Neuronal stem cell (in vitro differentiated cells): ENCODE measurements around the gene ZNF433.

Experiments used
- DNase-seq: peaks from one replicate; pipeline ENCODE4 v3.0.0-alpha.2; 2013; ENCODE audit warnings: low spot score
- H2AFZ ChIP-seq: one replicate; pipeline ENCODE4 v1.6.1; 2013; ENCODE audit warnings: mild to moderate bottlenecking, low read length, inconsistent platforms
- H2AK5ac ChIP-seq: 2 replicates; pipeline ENCODE4 v1.6.1; 2013; ENCODE audit warnings: low read depth, mild to moderate bottlenecking, inconsistent platforms, low read length, moderate library complexity, mixed read lengths
- H2BK120ac ChIP-seq: 2 replicates; pipeline ENCODE4 v1.6.1; 2013; ENCODE audit warnings: low read depth, mild to moderate bottlenecking, inconsistent platforms, low read length, moderate library complexity, mixed read lengths
- H2BK12ac ChIP-seq: one replicate; pipeline ENCODE4 v1.6.1; 2013; ENCODE audit warnings: low read length, inconsistent platforms
- H2BK15ac ChIP-seq: 2 replicates; pipeline ENCODE4 v1.6.1; 2013; ENCODE audit warnings: mild to moderate bottlenecking, low read length, inconsistent platforms, mixed read lengths
- H2BK5ac ChIP-seq: one replicate; pipeline ENCODE4 v1.6.1; 2013; ENCODE audit warnings: inconsistent platforms, mild to moderate bottlenecking, low read length, moderate library complexity
- H3K14ac ChIP-seq: one replicate; pipeline ENCODE4 v1.6.1; 2013; ENCODE audit warnings: low read length, inconsistent platforms
- H3K18ac ChIP-seq: 2 replicates; pipeline ENCODE4 v1.6.1; 2013; ENCODE audit warnings: low read length, inconsistent platforms
- H3K23ac ChIP-seq: 2 replicates; pipeline ENCODE4 v1.6.1; 2013; ENCODE audit warnings: low read depth, mild to moderate bottlenecking, mixed read lengths, low read length, inconsistent platforms; ENCODE audit not compliant: poor library complexity
- H3K27ac ChIP-seq: replicated peaks from 3 replicates; pipeline ENCODE4 v1.5.1; 2013; ENCODE audit warnings: low read length, inconsistent platforms
- H3K27me3 ChIP-seq, 3 experiments: 2 replicates each; pipeline ENCODE4 v1.6.1; 2013; ENCODE audit warnings: low read length in 3 of 3, mild to moderate bottlenecking in 2 of 3, inconsistent platforms in 1 of 3, low read depth in 1 of 3, mixed read lengths in 1 of 3, moderate library complexity in 1 of 3; ENCODE audit not compliant: control insufficient read depth in 3 of 3, insufficient read depth in 3 of 3
- H3K36me3 ChIP-seq, 2 donors: replicated peaks in 1 of 2; 2 replicates each; pipeline ENCODE4 v1.6.1; 2013; ENCODE audit warnings: low read length in 2 of 2; ENCODE audit not compliant: control insufficient read depth in 2 of 2, insufficient read depth in 2 of 2
- H3K4ac ChIP-seq: 2 replicates; pipeline ENCODE4 v1.6.1; 2013; ENCODE audit warnings: inconsistent platforms, mild to moderate bottlenecking, low read length, moderate library complexity
- H3K4me1 ChIP-seq, 2 donors: 1 replicate in 1 of 2; 2 replicates in 1 of 2; pipeline ENCODE4 v1.6.1; 2013; ENCODE audit warnings: low read length in 2 of 2, low read depth in 1 of 2; ENCODE audit not compliant: control insufficient read depth in 2 of 2, insufficient read depth in 1 of 2
- H3K4me2 ChIP-seq: one replicate; pipeline ENCODE4 v1.6.1; 2013; ENCODE audit warnings: mild to moderate bottlenecking, low read length, inconsistent platforms; ENCODE audit not compliant: insufficient read depth, poor library complexity, severe bottlenecking
- H3K4me3 ChIP-seq, 2 donors: 2 replicates each; pipeline ENCODE4 v1.5.1; 2013; ENCODE audit warnings: low read length in 2 of 2, mild to moderate bottlenecking in 2 of 2, inconsistent platforms in 1 of 2, moderate library complexity in 1 of 2
- H3K79me1 ChIP-seq: one replicate; pipeline ENCODE4 v1.6.1; 2013; ENCODE audit warnings: low read depth, mild to moderate bottlenecking, inconsistent platforms, low read length, moderate library complexity
- H3K9ac ChIP-seq: one replicate; pipeline ENCODE4 v1.6.1; 2013; ENCODE audit warnings: mild to moderate bottlenecking, low read depth, low read length, inconsistent platforms; ENCODE audit not compliant: poor library complexity
- H3K9me3 ChIP-seq, 2 donors: replicated peaks in 1 of 2; 2 replicates each; pipeline versions ENCODE3 to v1.6.1; 2013; ENCODE audit warnings: low read length in 2 of 2, mild to moderate bottlenecking in 2 of 2, inconsistent platforms in 1 of 2, low read depth in 1 of 2, mixed read lengths in 1 of 2, moderate library complexity in 1 of 2; ENCODE audit not compliant: control insufficient read depth in 2 of 2, insufficient read depth in 1 of 2
- H4K8ac ChIP-seq: one replicate; pipeline ENCODE4 v1.6.1; 2013; ENCODE audit warnings: low read depth, mild to moderate bottlenecking, inconsistent platforms, low read length, moderate library complexity
- H4K91ac ChIP-seq: one replicate; pipeline ENCODE4 v1.6.1; 2013; ENCODE audit warnings: low read length, low read depth, mild to moderate bottlenecking, inconsistent platforms; ENCODE audit not compliant: poor library complexity
- WGBS, 2 donors: extraction: QIAGEN DNeasy Blood & Tissue Kit; methylation state at CpG; one replicate each; pipeline ENCODE4 v1.1.7; 2013; ENCODE audit warnings: missing lambda C conversion rate in 2 of 2, mixed read lengths in 1 of 2; ENCODE audit not compliant: insufficient read length in 2 of 2, insufficient replicate concordance in 1 of 2; ENCODE audit errors: extremely low coverage in 2 of 2; 5-methylcytosine and 5-hydroxymethylcytosine counted together

Gene ZNF433

GRCh38 chr19:12075538-12076139 is 40.2 kb upstream of the ZNF433 start:
- Histone ChIP-seq H4K91ac (no peak overlapping the region), H3K23ac (no peak overlapping the region), H3K9ac (no peak overlapping the region), H2BK120ac (no peak overlapping the region), H4K8ac (no peak overlapping the region), H2BK12ac (no peak overlapping the region), H3K4me3 (no peak overlapping the region), H2BK5ac (no peak overlapping the region), H3K79me1 (no peaks in the 10 kb centered on the region), H3K27ac (no peak overlapping the region), H3K18ac (no peak overlapping the region), H3K4me1 (no peaks in the 10 kb centered on the region), H3K9me3 (peaks cover 48 to 98% of the 10 kb centered on the region in 2 donors), H3K36me3 (peaks cover 34 to 98% of the 10 kb centered on the region in 2 donors), H3K27me3 (no peaks in the 10 kb centered on the region), H2AFZ (no peak overlapping the region), H2AK5ac (no peak overlapping the region), H3K4ac (no peak overlapping the region), H3K14ac (no peak overlapping the region), H2BK15ac (no peak overlapping the region), H3K4me2 (no peak overlapping the region)
- DNase-seq, result no peak
- WGBS, 2 donors, result no CpG with 5 or more reads among the region's 3 CpGs

GRCh38 chr19:12064590-12065538 is 29.4 kb upstream of the ZNF433 start, which contains the start of gene ZNF844:
Gene ZNF844, plus strand, starts transcription at chr19:12064731. Its CDS starts 143 bp downstream, at chr19:12064874.
- Histone ChIP-seq H3K9me3 (peaks cover 10 to 49% of the 10 kb centered on the region in 2 donors), H3K9ac (peak within 1 kb of the TSS; percentile 93), H3K36me3 (peaks cover 0 to 32% of the 10 kb centered on the region in 2 donors), H2BK120ac (no peak within 1 kb of the TSS), H2BK15ac (no peak within 1 kb of the TSS), H3K4ac (no peak within 1 kb of the TSS), H3K4me1 (peaks cover 0 to 3% of the 10 kb centered on the region in 2 donors), H4K91ac (no peak within 1 kb of the TSS), H3K27ac (peak within 1 kb of the TSS; percentile 45), H2BK5ac (no peak within 1 kb of the TSS), H3K23ac (peak within 1 kb of the TSS; percentile 89), H2AFZ (peak within 1 kb of the TSS; percentile 85), H3K4me2 (peak within 1 kb of the TSS; percentile 79), H4K8ac (peak within 1 kb of the TSS; percentile 74), H3K79me1 (no peaks in the 10 kb centered on the region), H2BK12ac (no peak within 1 kb of the TSS), H3K4me3 (peak within 1 kb of the TSS; percentile 76 to 92), H3K27me3 (no peaks in the 10 kb centered on the region), H3K14ac (peak within 1 kb of the TSS; percentile 76), H3K18ac (peak within 1 kb of the TSS; percentile 96), H2AK5ac (no peak within 1 kb of the TSS)
- no CpG with 5 or more reads among the region's 66 CpGs for WGBS, 2 donors
- peak; percentile 83 for DNase-seq

DNA sequence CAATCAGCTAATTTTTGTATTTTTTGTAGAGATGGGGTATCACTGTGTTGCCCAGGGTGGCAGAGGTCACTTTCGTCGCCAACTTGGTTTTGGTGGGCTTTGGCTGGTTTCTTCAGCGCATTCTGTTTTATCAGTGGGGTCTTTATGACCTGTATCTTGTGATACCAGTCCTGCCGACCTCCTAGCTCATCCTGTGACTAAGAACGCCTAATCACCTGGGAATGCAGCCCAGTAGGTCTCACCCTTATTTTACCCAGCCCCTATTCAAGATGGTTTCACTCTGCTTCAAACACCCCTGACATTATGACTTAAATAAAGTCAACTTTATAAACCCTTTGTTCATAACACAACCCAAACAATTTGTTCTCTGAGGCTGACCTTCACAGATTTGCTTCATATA is 20.3 kb upstream of the ZNF433 start:
- Histone ChIP-seq H3K23ac (no peak overlapping the region), H3K9ac (no peak overlapping the region), H3K79me1 (no peaks in the 10 kb centered on the region), H2BK120ac (no peak overlapping the region), H3K9me3 (peaks cover 0 to 18% of the 10 kb centered on the region in 2 donors), H2BK5ac (no peak overlapping the region), H3K4me2 (no peak overlapping the region), H3K14ac (no peak overlapping the region), H3K27me3 (no peaks in the 10 kb centered on the region), H2AFZ (no peak overlapping the region), H4K8ac (no peak overlapping the region), H3K18ac (no peak overlapping the region), H2AK5ac (no peak overlapping the region), H3K4me1 (peaks cover 0 to 5% of the 10 kb centered on the region in 2 donors), H4K91ac (no peak overlapping the region), H3K4ac (no peak overlapping the region), H2BK15ac (no peak overlapping the region), H3K4me3 (no peak overlapping the region), H3K36me3 (no peaks in the 10 kb centered on the region), H2BK12ac (no peak overlapping the region), H3K27ac (no peak overlapping the region)
- no peak for DNase-seq
- whole genome bisulfite sequencing, 2 donors, result no CpG with 5 or more reads among the region's 5 CpGs
